HL-60 (cell line): Measurements from ENCODE around the gene THRAP3.
"Not testable (repeated sequence)": the region's sequence is repeated elsewhere in the genome, so short reads cannot be mapped to it uniquely, and the experiment has no call there.

ENCODE experiments used
- DNase-seq, 2 experiments: peaks; one replicate each; pipeline ENCODE4 v3.0.0-alpha.2; 2010 to 2020; ENCODE audit warnings: low read depth in 1 of 2, low spot score in 1 of 2
- H3K27ac ChIP-seq: fragments of 250-450 bp; sonication (Bioruptor Pico); replicated peaks from 2 replicates; pipeline ENCODE4 v1.5.1; 2020; ENCODE audit warnings: mild to moderate bottlenecking, moderate library complexity
- H3K27me3 ChIP-seq: fragments of 250-450 bp; sonication (Bioruptor Pico); 2 replicates; pipeline ENCODE4 v1.5.1; 2021; ENCODE audit warnings: mild to moderate bottlenecking, moderate library complexity; ENCODE audit not compliant: insufficient read depth, poor library complexity, severe bottlenecking
- H3K4me3 ChIP-seq: replicated peaks from 2 replicates; pipeline ENCODE4 v1.5.1; 2011; ENCODE audit warnings: mild to moderate bottlenecking, control low read depth, low read length; ENCODE audit not compliant: insufficient read depth
- GABPA ChIP-seq: IDR thresholded peaks from 2 replicates; pipeline ENCODE4 v1.6.1; 2012; ENCODE audit warnings: low read depth
- POLR2AphosphoS5 ChIP-seq: IDR thresholded peaks from 2 replicates; pipeline ENCODE4 v1.6.1; 2012; ENCODE audit warnings: low read depth
- REST ChIP-seq: IDR thresholded peaks from 2 replicates; pipeline ENCODE4 v1.6.1; 2012; ENCODE audit warnings: low read depth; ENCODE audit not compliant: insufficient replicate concordance
- SPI1 ChIP-seq: IDR thresholded peaks from 2 replicates; pipeline ENCODE4 v1.6.1; 2012; ENCODE audit warnings: low read depth, mild to moderate bottlenecking, borderline replicate concordance
- TF ChIP-seq, protein P1 (sequence below): IDR thresholded peaks from one replicate; pipeline ENCODE4 v1.5.1; 2011; ENCODE audit warnings: low read length, control low read depth, inconsistent platforms; ENCODE audit not compliant: insufficient read depth

The THRAP3 gene

DNA sequence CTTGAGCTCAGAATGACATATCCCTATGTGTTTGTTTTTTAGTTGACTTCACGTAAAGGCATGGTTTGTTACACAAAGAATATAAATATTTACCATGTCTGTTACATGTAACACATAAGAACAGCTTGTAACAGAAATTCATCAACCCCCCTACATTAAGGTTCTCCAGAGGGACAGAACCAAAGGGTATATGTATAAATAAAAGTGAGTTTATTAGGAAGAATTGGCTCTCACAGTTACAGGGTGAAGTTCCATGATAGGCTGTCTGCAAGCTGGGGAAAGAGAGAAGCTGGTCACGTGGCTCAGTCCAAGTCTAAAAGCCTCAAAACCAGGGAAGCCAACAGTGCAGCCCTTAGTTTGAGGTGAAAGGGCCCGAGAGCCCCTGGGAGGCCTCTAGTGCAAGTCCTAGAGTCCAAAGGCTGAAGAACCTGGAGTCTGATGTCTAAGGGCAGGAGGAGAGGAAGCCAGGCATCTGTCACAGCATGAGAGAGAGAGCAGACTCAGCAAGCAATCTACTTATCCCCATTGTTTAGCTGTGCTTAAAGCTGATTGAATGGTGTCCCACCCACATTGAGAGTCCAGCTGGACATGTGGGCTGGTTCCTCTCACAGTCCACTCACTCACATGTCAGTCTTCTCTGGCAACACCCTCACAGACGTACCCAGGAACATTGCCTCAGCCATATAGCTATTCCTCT, 15.8 kb downstream of the THRAP3 start:
- no peak overlapping the region for H3K27ac ChIP-seq
- no peak overlapping the region for H3K4me3 ChIP-seq
- TF ChIP-seq, protein P1, sequence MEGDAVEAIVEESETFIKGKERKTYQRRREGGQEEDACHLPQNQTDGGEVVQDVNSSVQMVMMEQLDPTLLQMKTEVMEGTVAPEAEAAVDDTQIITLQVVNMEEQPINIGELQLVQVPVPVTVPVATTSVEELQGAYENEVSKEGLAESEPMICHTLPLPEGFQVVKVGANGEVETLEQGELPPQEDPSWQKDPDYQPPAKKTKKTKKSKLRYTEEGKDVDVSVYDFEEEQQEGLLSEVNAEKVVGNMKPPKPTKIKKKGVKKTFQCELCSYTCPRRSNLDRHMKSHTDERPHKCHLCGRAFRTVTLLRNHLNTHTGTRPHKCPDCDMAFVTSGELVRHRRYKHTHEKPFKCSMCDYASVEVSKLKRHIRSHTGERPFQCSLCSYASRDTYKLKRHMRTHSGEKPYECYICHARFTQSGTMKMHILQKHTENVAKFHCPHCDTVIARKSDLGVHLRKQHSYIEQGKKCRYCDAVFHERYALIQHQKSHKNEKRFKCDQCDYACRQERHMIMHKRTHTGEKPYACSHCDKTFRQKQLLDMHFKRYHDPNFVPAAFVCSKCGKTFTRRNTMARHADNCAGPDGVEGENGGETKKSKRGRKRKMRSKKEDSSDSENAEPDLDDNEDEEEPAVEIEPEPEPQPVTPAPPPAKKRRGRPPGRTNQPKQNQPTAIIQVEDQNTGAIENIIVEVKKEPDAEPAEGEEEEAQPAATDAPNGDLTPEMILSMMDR: no peak
- TF ChIP-seq GABPA (no peak), REST (no peak), SPI1 (no peak), POLR2AphosphoS5 (no peak)

GRCh38 chr1:36247538-36247937, 23.3 kb downstream of the THRAP3 start:
- Histone ChIP-seq H3K27ac (peak overlapping the region; percentile 67), H3K27me3 (no peaks in the 10 kb centered on the region), H3K4me3 (no peak overlapping the region)
- TF ChIP-seq SPI1: no peak
- TF ChIP-seq, protein P1: no peak
- DNase-seq: no peak

More for the DNA sequence above, 15.8 kb downstream of the THRAP3 start:
- no peaks in the 10 kb centered on the region for H3K27me3 ChIP-seq
- DNase-seq: no peak

DNA sequence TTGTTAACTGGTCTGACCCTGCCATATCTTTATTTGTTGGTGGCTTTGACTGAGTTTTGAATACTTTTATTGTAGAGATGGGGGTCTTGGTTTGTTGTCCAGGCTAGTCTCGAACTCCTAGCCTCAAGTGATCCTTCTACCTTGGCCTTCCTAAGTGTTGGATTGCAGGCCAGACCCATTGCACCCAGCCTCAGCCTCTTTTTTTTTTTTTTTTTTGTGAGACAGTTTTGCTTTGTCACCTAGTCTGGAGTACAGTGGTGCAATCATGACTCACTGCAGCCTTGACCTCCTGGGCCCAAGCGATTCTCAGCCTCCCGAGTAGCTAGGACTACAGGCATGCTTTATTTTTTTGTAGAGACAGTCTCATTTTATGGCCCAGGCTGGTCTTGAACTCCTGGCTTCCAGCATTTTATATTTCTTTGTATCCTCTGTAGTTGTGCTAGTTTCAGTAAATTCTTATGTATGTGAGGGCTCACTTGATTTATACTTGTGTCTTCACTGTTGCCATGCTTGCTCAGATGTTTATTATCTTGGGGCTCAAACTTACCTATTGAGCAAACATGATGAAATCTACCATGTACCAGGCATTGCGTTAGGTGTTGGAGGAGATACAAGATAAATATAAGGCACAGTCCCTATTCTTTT, 24.1 kb downstream of the THRAP3 start:
- peak; percentile 61 to 82 for DNase-seq
- Histone ChIP-seq H3K4me3 (no peak overlapping the region), H3K27me3 (no peaks in the 10 kb centered on the region), H3K27ac (peak overlapping the region; percentile 67)
- TF ChIP-seq SPI1: no peak
- TF ChIP-seq POLR2AphosphoS5: 0 out of 2 replicates have a peak, but pooled peaks have one; percentile 28

DNA sequence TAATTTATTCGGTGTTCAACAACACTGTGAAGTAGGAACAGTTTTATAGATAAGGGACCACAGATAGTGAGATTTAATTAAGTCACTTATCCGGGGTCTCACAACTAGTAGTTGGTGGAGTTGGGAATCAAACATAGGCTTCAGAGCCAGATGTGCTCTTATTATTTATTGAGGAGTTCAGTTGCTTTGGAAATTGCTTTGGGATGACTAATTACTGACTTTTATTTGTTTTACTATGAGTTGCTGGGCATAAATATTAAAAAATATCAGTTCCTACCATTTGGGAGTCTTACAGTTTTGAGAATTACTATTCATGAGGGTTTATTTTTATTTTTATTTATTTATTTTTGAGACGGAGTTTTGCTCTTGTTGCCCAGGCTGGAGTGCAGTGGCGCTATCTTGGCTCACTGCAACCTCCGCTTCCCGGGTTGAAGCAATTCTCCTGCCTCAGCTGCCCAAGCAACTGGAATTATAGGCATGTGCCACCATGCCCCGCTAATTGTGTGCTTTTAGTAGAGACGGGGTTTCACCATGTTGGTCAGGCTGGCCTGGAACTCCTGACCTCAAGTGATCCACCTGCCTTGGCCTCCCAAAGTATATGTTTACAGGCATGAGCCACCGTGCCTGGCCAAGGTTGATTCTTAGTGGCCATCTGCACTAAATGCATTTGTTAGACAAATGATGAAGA, 27.7 kb downstream of the THRAP3 start:
- DNase-seq: no peak
- Histone ChIP-seq H3K4me3 (no peak overlapping the region), H3K27me3 (no peaks in the 10 kb centered on the region), H3K27ac (no peak overlapping the region)
- no peak for TF ChIP-seq POLR2AphosphoS5
- no peak for TF ChIP-seq SPI1
- TF ChIP-seq REST: no peak
- no peak for TF ChIP-seq GABPA
- TF ChIP-seq, protein P1: no peak

DNA sequence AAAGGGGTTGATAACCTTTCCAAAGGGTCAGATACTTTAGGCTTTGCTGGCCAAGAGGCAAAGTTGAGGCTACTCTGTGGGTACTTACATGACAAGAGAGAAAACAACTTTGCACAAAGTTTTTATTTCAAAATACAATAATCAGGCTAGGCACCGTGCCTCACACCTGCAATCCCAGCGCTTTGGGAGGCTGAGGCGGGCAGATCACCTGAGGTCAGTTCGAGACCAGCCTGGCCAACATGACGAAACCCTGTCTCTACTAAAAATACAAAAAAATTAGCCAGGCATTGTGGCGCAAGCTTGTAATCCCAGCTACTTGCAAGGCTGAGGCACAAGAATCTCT, 28.2 kb downstream of the THRAP3 start:
- not testable (repeated sequence) for H3K27ac ChIP-seq, H3K4me3 ChIP-seq, DNase-seq, H3K27me3 ChIP-seq
